ENCODE results near the gene PLPPR4.

PLPPR4 gene

DNA sequence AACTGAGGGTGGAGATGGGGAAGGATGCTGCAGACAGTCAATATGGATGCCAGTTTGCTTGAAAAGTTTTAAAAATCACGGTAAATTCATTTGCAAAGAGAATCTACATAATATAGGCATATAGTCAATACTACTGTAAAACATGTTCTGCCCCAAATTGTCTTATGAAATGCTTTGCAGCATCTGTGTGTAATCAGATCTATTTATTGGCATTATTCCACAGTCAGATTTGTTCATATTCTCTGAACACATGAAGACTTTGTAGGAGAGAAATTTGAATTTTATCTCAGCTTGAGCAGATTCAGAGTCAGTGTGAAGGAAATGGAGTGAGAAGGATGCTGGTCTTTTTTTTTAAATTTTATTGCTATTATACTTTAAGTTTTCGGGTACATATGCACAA is 88.5 kb downstream of the PLPPR4 start:
- no peak for DNase-seq

DNA sequence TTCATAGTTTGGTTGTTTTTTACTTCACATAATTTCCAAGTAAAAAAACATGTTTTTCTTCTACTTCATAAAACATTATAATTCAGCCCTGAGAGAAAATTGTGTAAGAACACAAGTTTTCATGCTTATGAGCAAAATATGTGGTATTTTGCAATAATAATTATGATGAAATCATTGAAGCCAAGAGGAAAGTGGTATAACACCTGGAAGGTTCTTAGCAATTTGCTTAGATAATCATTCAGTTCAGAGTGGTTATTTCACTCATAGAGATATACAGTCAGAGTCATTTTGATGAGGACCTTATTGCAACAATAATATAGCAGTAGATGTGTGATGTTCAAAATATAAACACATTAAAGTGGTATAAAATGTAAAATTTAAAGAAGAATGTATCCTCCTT is 94.5 kb downstream of the PLPPR4 start:
- no peak for DNase-seq
